ENCODE data around the gene CCDC178.

- TF ChIP-seq CTCF (conservative IDR thresholded peaks at IDR 0.05): no peak
- no peak for TF ChIP-seq EZH2 (IDR thresholded peaks at IDR 0.05; ENCODE audit: low read depth)
These were observed 26.3 kb upstream of the CCDC178 start for GRCh38 chr18:33466822-33467221.

Data from PC-9 (cell line).